ENCODE measurements around the gene IAPP.
A peak's percentile ranks its signal among the peaks of the same experiment; 100 is the strongest.
"Not testable (repeated sequence)": the region's sequence is repeated elsewhere in the genome, so short reads cannot be mapped to it uniquely, and the experiment has no call there.

The IAPP gene

GRCh38 chr12:21384261-21384660 is 11.6 kb downstream of the IAPP start:
- no peak for DNase-seq

GRCh38 chr12:21387174-21387573 is 14.5 kb downstream of the IAPP start:
- DNase-seq: no peak

GRCh38 chr12:21392384-21392783 is 19.7 kb downstream of the IAPP start:
- no peak for DNase-seq

- peak; percentile 9 for DNase-seq
Observed at GRCh38 chr12:21394828-21395626, 22.3 kb downstream of the IAPP start.

- DNase-seq: no peak
Observed at GRCh38 chr12:21413369-21414277, 40.9 kb downstream of the IAPP start.

GRCh38 chr12:21416511-21417121 is 43.9 kb downstream of the IAPP start:
- no peak for DNase-seq

- not testable (repeated sequence) for DNase-seq
Observed at GRCh38 chr12:21418398-21418797, 45.7 kb downstream of the IAPP start.

- DNase-seq: not testable (repeated sequence)
Observed at GRCh38 chr12:21419009-21419699, 46.5 kb downstream of the IAPP start.

- DNase-seq: no peak
Observed at GRCh38 chr12:21428241-21428640, 55.5 kb downstream of the IAPP start.
